ENCODE results near the gene TSGA10. TPM values are rescaled to one million over a fixed set of nuclear protein-coding genes. Genes with fewer than 3 reads are reported as not detected.
"Not testable (repeated sequence)": the region's sequence is repeated elsewhere in the genome, so short reads cannot be mapped to it uniquely, and the experiment has no call there.

Gene TSGA10
- total RNA-seq, 1 donor from 2014 or later: 3.1 TPM

GRCh38 chr2:99000708-99001107, 154.0 kb downstream of the TSGA10 start:
- no peaks in the 10 kb centered on the region for H3K27me3 ChIP-seq (ENCODE audit: low read depth)
- no peak for TF ChIP-seq CTCF (IDR thresholded peaks at IDR 0.05; ENCODE audit: borderline replicate concordance)
- H3K4me3 ChIP-seq: no peak overlapping the region
- H3K4me1 ChIP-seq: no peaks in the 10 kb centered on the region
- H3K27ac ChIP-seq (replicated peaks): no peak overlapping the region
- intact Hi-C loops (cut with micrococcal nuclease): no loop called here
- peaks cover 40% of the 10 kb centered on the region for H3K9me3 ChIP-seq (replicated peaks)
- no peaks in the 10 kb centered on the region for H3K36me3 ChIP-seq
- no peak for DNase-seq

GRCh38 chr2:98988695-98989094, 166.0 kb downstream of the TSGA10 start:
- H3K27ac ChIP-seq (replicated peaks); H3K36me3 ChIP-seq; intact Hi-C loops (cut with micrococcal nuclease); H3K4me3 ChIP-seq; H3K9me3 ChIP-seq (replicated peaks); H3K27me3 ChIP-seq (ENCODE audit: low read depth); DNase-seq; H3K4me1 ChIP-seq: not testable (repeated sequence)

GRCh38 chr2:98985905-98986666, 168.7 kb downstream of the TSGA10 start:
- no peak for TF ChIP-seq CTCF (IDR thresholded peaks at IDR 0.05; ENCODE audit: borderline replicate concordance)
- no peaks in the 10 kb centered on the region for H3K27me3 ChIP-seq (ENCODE audit: low read depth)
- DNase-seq: no peak
- H3K36me3 ChIP-seq: no peaks in the 10 kb centered on the region
- H3K4me1 ChIP-seq: no peaks in the 10 kb centered on the region
- no peaks in the 10 kb centered on the region for H3K9me3 ChIP-seq (replicated peaks)
- H3K27ac ChIP-seq (replicated peaks): no peak overlapping the region
- no peak overlapping the region for H3K4me3 ChIP-seq
- intact Hi-C loops (cut with micrococcal nuclease): no loop called here

GRCh38 chr2:98975611-98976010, 179.1 kb downstream of the TSGA10 start:
- no peak overlapping the region for H3K4me3 ChIP-seq
- intact Hi-C loops (cut with micrococcal nuclease): no loop called here
- H3K27ac ChIP-seq (replicated peaks): no peak overlapping the region
- peaks cover 44% of the 10 kb centered on the region for H3K9me3 ChIP-seq (replicated peaks)
- H3K36me3 ChIP-seq: no peaks in the 10 kb centered on the region
- no peak for DNase-seq
- no peaks in the 10 kb centered on the region for H3K4me1 ChIP-seq
- TF ChIP-seq CTCF (IDR thresholded peaks at IDR 0.05; ENCODE audit: borderline replicate concordance): no peak
- peaks cover 5% of the 10 kb centered on the region for H3K27me3 ChIP-seq (ENCODE audit: low read depth)

- intact Hi-C loops (cut with micrococcal nuclease): no loop called here
- H3K4me1 ChIP-seq: no peaks in the 10 kb centered on the region
- no peak for DNase-seq
- no peak for TF ChIP-seq CTCF (IDR thresholded peaks at IDR 0.05; ENCODE audit: borderline replicate concordance)
- H3K27ac ChIP-seq (replicated peaks): no peak overlapping the region
- peaks cover 5% of the 10 kb centered on the region for H3K27me3 ChIP-seq (ENCODE audit: low read depth)
- H3K4me3 ChIP-seq: no peak overlapping the region
- H3K9me3 ChIP-seq (replicated peaks): peaks cover 66% of the 10 kb centered on the region
- H3K36me3 ChIP-seq: no peaks in the 10 kb centered on the region
Measured at GRCh38 chr2:98972582-98973167, 182.1 kb downstream of the TSGA10 start.

GRCh38 chr2:98959810-98960507, 194.8 kb downstream of the TSGA10 start:
- no peak overlapping the region for H3K4me3 ChIP-seq
- no peak for DNase-seq
- intact Hi-C loops (cut with micrococcal nuclease): no loop called here
- peaks cover 22% of the 10 kb centered on the region for H3K9me3 ChIP-seq (replicated peaks)
- H3K27ac ChIP-seq (replicated peaks): no peak overlapping the region
- no peaks in the 10 kb centered on the region for H3K36me3 ChIP-seq
- H3K27me3 ChIP-seq (ENCODE audit: low read depth): peaks cover 19% of the 10 kb centered on the region
- no peak for TF ChIP-seq CTCF (IDR thresholded peaks at IDR 0.05; ENCODE audit: borderline replicate concordance)
- no peaks in the 10 kb centered on the region for H3K4me1 ChIP-seq
